ENCODE results near the gene EXOSC10.

- TF ChIP-seq TAF1 (IDR thresholded peaks at IDR 0.05; ENCODE audit: borderline replicate concordance, insufficient read depth, low read length) (no peak), POLR2AphosphoS5 (IDR thresholded peaks at IDR 0.05; ENCODE audit: low read depth, low read length) (no peak), REST (IDR thresholded peaks at IDR 0.05; ENCODE audit: insufficient read depth in 1 of 2, low read depth in 2 of 2, low read length in 2 of 2) (no peak), SIN3A (IDR thresholded peaks at IDR 0.05; ENCODE audit: borderline replicate concordance, insufficient read depth, low read length) (no peak), FOXP2 (optimal IDR thresholded peaks at IDR 0.05; ENCODE audit: borderline replicate concordance, extremely low read depth, extremely low read length, insufficient read depth) (no peak)
Observed at GRCh38 chr1:11026903-11027302, 72.8 kb downstream of the EXOSC10 start.

Measured in PFSK-1 (cell line).